Fibroblast of villous mesenchyme (primary cell): ENCODE results near the gene FIS1. TPM values are rescaled to one million over a fixed set of nuclear protein-coding genes. Genes with fewer than 3 reads are reported as not detected.
"Not testable (repeated sequence)": the region's sequence is repeated elsewhere in the genome, so short reads cannot be mapped to it uniquely, and the experiment has no call there.

ENCODE experiments used
- DNase-seq: peaks from one replicate; pipeline ENCODE4 v3.0.0-alpha.2; 2010; ENCODE audit warnings: low read depth
- H3K4me3 ChIP-seq: 2 replicates; pipeline ENCODE4 v1.5.1; 2011; ENCODE audit warnings: low read depth, mild to moderate bottlenecking, low read length
- CTCF ChIP-seq: IDR thresholded peaks from 2 replicates; pipeline ENCODE4 v1.5.1; 2012; ENCODE audit warnings: low read depth, mild to moderate bottlenecking, low read length; ENCODE audit not compliant: insufficient read depth
- total RNA-seq: library from RNA; depleted of rRNA; stranded (reverse); fragments of >200 nt; gene quantifications from 2 replicates; pipeline ENCODE4 v1.2.3, GENCODE V29; 2012

FIS1 gene
- total RNA-seq, 1 donor = 123 TPM

DNA sequence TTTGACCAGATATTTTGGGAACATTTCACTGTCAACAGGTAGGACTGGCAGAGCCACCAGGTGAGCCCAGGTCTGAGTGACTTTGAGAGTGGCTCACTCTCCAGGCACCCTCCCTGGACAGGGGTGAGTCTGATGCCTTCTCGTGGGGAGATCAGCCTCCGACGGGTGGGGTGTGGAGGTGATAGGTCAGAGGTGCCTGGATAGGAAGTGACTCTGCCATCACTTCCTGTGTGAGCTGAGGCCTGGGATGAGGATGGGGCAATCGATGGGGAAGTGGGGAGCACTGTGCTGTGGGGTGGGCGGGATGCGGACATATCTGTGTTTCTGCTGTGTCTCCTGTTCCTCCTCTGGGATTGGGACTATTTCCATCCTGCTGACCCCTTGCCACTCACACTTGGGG is 42.2 kb upstream of the FIS1 start:
- DNase-seq = no peak
- no peak overlapping the region for H3K4me3 ChIP-seq
- no peak for TF ChIP-seq CTCF

- not testable (repeated sequence) for H3K4me3 ChIP-seq, DNase-seq
Measured at GRCh38 chr7:101285880-101286279, 41.0 kb upstream of the FIS1 start.

- H3K4me3 ChIP-seq = no peak overlapping the region
- TF ChIP-seq CTCF = no peak
- no peak for DNase-seq
Measured at GRCh38 chr7:101285171-101285570, 40.3 kb upstream of the FIS1 start.

GRCh38 chr7:101280912-101281311 is 36.0 kb upstream of the FIS1 start:
- DNase-seq = not testable (repeated sequence)

GRCh38 chr7:101278461-101279292 is 33.8 kb upstream of the FIS1 start:
- no peak for DNase-seq
- H3K4me3 ChIP-seq = no peak overlapping the region
- TF ChIP-seq CTCF = no peak

More at GRCh38 chr7:101280912-101281311, 36.0 kb upstream of the FIS1 start:
- not testable (repeated sequence) for H3K4me3 ChIP-seq

DNA sequence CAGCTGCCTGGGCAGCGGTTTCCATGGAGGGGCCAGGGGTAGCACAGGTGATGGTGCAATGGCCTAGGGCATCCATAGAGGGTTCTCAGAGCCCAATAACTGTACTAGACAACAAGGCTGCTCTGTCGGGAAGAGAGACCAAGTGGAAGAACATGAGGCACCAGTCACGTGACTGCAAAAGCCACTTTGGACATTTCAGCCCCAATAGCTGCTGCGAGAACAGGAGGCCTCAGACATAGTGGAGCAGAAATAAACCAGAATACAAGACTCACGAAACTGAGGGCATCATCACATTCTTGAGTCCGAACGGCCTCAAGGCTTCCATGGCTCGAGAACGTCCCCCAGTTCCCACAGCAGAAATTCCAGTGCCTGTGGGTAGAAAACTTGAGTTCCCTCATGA is 32.3 kb upstream of the FIS1 start:
- H3K4me3 ChIP-seq = no peak overlapping the region
- no peak for DNase-seq
- no peak for TF ChIP-seq CTCF

DNA sequence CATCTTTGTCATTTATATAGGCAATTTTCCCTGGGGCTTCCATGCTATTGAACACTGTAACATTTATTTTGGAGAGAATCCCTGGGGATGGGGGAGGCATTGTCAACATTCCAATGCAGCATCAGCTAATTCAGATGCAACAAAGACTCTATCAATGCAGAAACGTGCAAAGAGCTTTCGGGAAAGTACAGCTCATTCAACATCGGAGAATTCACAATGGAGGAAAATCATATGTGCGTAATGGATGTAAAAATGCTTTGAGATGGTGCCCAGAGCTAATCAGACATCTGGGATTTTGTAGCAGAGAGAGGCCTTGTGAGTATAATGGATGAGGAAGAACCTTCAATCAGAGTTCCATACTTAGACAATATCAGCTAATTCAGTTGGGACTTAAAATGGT is 28.3 kb upstream of the FIS1 start:
- no peak for TF ChIP-seq CTCF
- no peak for DNase-seq
- no peak overlapping the region for H3K4me3 ChIP-seq

DNA sequence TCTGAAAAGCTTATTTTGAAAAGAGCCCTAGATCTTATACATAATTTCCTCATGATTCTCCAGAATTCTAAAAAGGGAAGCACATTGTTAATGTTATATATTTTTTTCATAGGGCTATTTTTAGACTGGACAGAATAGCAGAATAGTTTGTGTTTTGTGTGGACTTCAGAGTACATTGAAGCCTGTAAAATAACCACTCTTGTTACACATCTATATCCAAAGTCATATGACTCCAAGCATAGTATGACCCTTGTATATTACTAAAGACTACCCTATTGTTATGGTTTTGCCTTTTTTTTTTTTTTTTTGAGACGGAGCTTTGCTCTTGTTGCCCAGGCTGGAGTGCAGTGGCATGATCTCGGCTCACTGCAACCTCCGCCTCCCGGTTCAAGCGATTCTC is 26.1 kb upstream of the FIS1 start:
- H3K4me3 ChIP-seq = no peak overlapping the region
- DNase-seq = no peak
- no peak for TF ChIP-seq CTCF
